HG02970 (cell line): Measurements from ENCODE around the gene SNRNP25.

Source experiments
- ATAC-seq: cut with Tn5 transposase; IDR thresholded peaks from one replicate; pipeline ENCODE4 v1.9.1; 2021; ENCODE audit warnings: mild to moderate bottlenecking, moderate library complexity, moderate number of reproducible peaks; ENCODE audit not compliant: unreplicated experiment, low FRiP score

Gene SNRNP25

GRCh38 chr16:62283-62967 is 8.8 kb downstream of the SNRNP25 start:
- no peak for ATAC-seq

- ATAC-seq: no peak
Observed at GRCh38 chr16:62968-63391, 9.4 kb downstream of the SNRNP25 start.

- no peak for ATAC-seq
Observed at GRCh38 chr16:63466-63865, 9.8 kb downstream of the SNRNP25 start.

GRCh38 chr16:63998-64913 is 10.6 kb downstream of the SNRNP25 start:
- ATAC-seq: no peak

GRCh38 chr16:64914-65255 is 11.3 kb downstream of the SNRNP25 start:
- no peak for ATAC-seq

GRCh38 chr16:65745-66144 is 12.1 kb downstream of the SNRNP25 start:
- no peak for ATAC-seq

- no peak for ATAC-seq
Observed at GRCh38 chr16:66309-67182, 12.9 kb downstream of the SNRNP25 start.

GRCh38 chr16:67183-67791 is 13.7 kb downstream of the SNRNP25 start:
- ATAC-seq: no peak

- no peak for ATAC-seq
Observed at GRCh38 chr16:67884-68789, 14.5 kb downstream of the SNRNP25 start.

GRCh38 chr16:69181-69580 is 15.6 kb downstream of the SNRNP25 start:
- ATAC-seq: no peak

- ATAC-seq: no peak
Observed at GRCh38 chr16:71210-71539, 17.5 kb downstream of the SNRNP25 start.

GRCh38 chr16:71540-72401 is 18.1 kb downstream of the SNRNP25 start:
- ATAC-seq: no peak

GRCh38 chr16:72561-73548 is 19.2 kb downstream of the SNRNP25 start, which contains the start of gene RHBDF1:
Gene RHBDF1, minus strand, starts transcription at chr16:72631. Its CDS starts 7,616 bp downstream, at chr16:65015.
- ATAC-seq: no peak

GRCh38 chr16:74051-74746 is 20.6 kb downstream of the SNRNP25 start:
- no peak for ATAC-seq

- no peak for ATAC-seq
Observed at GRCh38 chr16:74747-75334, 21.2 kb downstream of the SNRNP25 start.
